ENCODE results near the gene VSTM2L.

GRCh38 chr20:37856932-37857660 is 45.8 kb upstream of the VSTM2L start:
- TF ChIP-seq, protein P1, sequence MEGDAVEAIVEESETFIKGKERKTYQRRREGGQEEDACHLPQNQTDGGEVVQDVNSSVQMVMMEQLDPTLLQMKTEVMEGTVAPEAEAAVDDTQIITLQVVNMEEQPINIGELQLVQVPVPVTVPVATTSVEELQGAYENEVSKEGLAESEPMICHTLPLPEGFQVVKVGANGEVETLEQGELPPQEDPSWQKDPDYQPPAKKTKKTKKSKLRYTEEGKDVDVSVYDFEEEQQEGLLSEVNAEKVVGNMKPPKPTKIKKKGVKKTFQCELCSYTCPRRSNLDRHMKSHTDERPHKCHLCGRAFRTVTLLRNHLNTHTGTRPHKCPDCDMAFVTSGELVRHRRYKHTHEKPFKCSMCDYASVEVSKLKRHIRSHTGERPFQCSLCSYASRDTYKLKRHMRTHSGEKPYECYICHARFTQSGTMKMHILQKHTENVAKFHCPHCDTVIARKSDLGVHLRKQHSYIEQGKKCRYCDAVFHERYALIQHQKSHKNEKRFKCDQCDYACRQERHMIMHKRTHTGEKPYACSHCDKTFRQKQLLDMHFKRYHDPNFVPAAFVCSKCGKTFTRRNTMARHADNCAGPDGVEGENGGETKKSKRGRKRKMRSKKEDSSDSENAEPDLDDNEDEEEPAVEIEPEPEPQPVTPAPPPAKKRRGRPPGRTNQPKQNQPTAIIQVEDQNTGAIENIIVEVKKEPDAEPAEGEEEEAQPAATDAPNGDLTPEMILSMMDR (optimal IDR thresholded peaks at IDR 0.05 in 1 of 3, IDR thresholded peaks at IDR 0.05 in 1 of 3, conservative IDR thresholded peaks at IDR 0.05 in 1 of 3; ENCODE audit: extremely low read depth in 1 of 3, insufficient read depth in 2 of 3, low read length in 3 of 3), result no peak
- TF ChIP-seq EZH2 (IDR thresholded peaks at IDR 0.05; ENCODE audit: low read length), result no peak
